KMS-11 (cell line): Measurements from ENCODE around the gene EEPD1.
A peak's percentile ranks its signal among the peaks of the same experiment; 100 is the strongest.

Experiments
- H2AFZ ChIP-seq: fragments of 200-600 bp; sonication (generic); 2 replicates; pipeline ENCODE4 v1.6.1; 2016; ENCODE audit warnings: antibody characterized with exemption, mixed run types, low read depth
- H3K27ac ChIP-seq: fragments of 200-600 bp; sonication (generic); 2 replicates; pipeline ENCODE4 v1.6.1; 2016; ENCODE audit warnings: mild to moderate bottlenecking, mixed run types
- H3K27me3 ChIP-seq: fragments of 200-600 bp; sonication (generic); 2 replicates; pipeline ENCODE4 v1.6.1; 2017; ENCODE audit warnings: mild to moderate bottlenecking, low read depth, mixed run types, moderate library complexity; ENCODE audit not compliant: insufficient read depth
- H3K36me3 ChIP-seq: fragments of 200-600 bp; sonication (generic); 2 replicates; pipeline ENCODE4 v1.6.1; 2017; ENCODE audit warnings: mild to moderate bottlenecking, mixed run types; ENCODE audit not compliant: insufficient read depth
- H3K4me1 ChIP-seq: fragments of 200-600 bp; sonication (generic); 2 replicates; pipeline ENCODE4 v1.6.1; 2016; ENCODE audit warnings: mild to moderate bottlenecking, low read depth, mixed run types; ENCODE audit not compliant: poor library complexity, severe bottlenecking
- H3K4me2 ChIP-seq: fragments of 200-600 bp; sonication (generic); 2 replicates; pipeline ENCODE4 v1.7.0; 2016; ENCODE audit warnings: mild to moderate bottlenecking, mixed run types
- H3K4me3 ChIP-seq: fragments of 200-600 bp; sonication (generic); IDR thresholded peaks from 2 replicates; pipeline ENCODE4 v1.6.1; 2017; ENCODE audit warnings: low read depth, low read length, mixed read lengths; ENCODE audit not compliant: insufficient read depth
- H3K79me2 ChIP-seq: fragments of 200-600 bp; sonication (generic); 2 replicates; pipeline ENCODE4 v1.6.1; 2016; ENCODE audit warnings: low read depth, mixed run types; ENCODE audit not compliant: insufficient read depth
- H3K9ac ChIP-seq: fragments of 200-600 bp; sonication (generic); 2 replicates; pipeline ENCODE4 v1.6.1; 2016; ENCODE audit warnings: mild to moderate bottlenecking, mixed run types
- H4K20me1 ChIP-seq: fragments of 200-600 bp; sonication (generic); 2 replicates; pipeline ENCODE4 v1.6.1; 2016; ENCODE audit warnings: mild to moderate bottlenecking, mixed run types; ENCODE audit not compliant: insufficient read depth
- TF ChIP-seq, protein P1 (sequence below): fragments of 200-600 bp; sonication (generic); conservative IDR thresholded peaks from 2 replicates; pipeline ENCODE4 v1.6.1; 2017; ENCODE audit warnings: low read depth, mild to moderate bottlenecking, antibody characterized with exemption, low read length, moderate library complexity, mixed read lengths

Gene EEPD1

GRCh38 chr7:36291387-36292316 lies 138.6 kb downstream of the EEPD1 start:
- H3K4me3 ChIP-seq: no peak overlapping the region
- H3K27ac ChIP-seq: no peak overlapping the region
- peak overlapping the region; percentile 14; the same call in 1 of the 2 replicates for H3K9ac ChIP-seq

GRCh38 chr7:36295090-36295489 lies 142.0 kb downstream of the EEPD1 start:
- TF ChIP-seq, protein P1, sequence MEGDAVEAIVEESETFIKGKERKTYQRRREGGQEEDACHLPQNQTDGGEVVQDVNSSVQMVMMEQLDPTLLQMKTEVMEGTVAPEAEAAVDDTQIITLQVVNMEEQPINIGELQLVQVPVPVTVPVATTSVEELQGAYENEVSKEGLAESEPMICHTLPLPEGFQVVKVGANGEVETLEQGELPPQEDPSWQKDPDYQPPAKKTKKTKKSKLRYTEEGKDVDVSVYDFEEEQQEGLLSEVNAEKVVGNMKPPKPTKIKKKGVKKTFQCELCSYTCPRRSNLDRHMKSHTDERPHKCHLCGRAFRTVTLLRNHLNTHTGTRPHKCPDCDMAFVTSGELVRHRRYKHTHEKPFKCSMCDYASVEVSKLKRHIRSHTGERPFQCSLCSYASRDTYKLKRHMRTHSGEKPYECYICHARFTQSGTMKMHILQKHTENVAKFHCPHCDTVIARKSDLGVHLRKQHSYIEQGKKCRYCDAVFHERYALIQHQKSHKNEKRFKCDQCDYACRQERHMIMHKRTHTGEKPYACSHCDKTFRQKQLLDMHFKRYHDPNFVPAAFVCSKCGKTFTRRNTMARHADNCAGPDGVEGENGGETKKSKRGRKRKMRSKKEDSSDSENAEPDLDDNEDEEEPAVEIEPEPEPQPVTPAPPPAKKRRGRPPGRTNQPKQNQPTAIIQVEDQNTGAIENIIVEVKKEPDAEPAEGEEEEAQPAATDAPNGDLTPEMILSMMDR: no peak
- no peak overlapping the region for H2AFZ ChIP-seq
- H3K4me2 ChIP-seq: no peak overlapping the region
- H3K79me2 ChIP-seq: no peaks in the 10 kb centered on the region
- no peaks in the 10 kb centered on the region for H3K27me3 ChIP-seq
- H3K4me3 ChIP-seq: no peak overlapping the region
- no peaks in the 10 kb centered on the region for H3K36me3 ChIP-seq
- H4K20me1 ChIP-seq: no peaks in the 10 kb centered on the region
- H3K9ac ChIP-seq: no peak overlapping the region
- peaks cover 11% of the 10 kb centered on the region for H3K4me1 ChIP-seq
- H3K27ac ChIP-seq: no peak overlapping the region

More at GRCh38 chr7:36291387-36292316, 138.6 kb downstream of the EEPD1 start:
- H3K79me2 ChIP-seq: no peaks in the 10 kb centered on the region
- TF ChIP-seq, protein P1: peak; percentile 99
- H3K27me3 ChIP-seq: no peaks in the 10 kb centered on the region
- H3K4me1 ChIP-seq: peaks cover 11% of the 10 kb centered on the region
- H4K20me1 ChIP-seq: no peaks in the 10 kb centered on the region
- peak overlapping the region; percentile 54 for H3K4me2 ChIP-seq
- H3K36me3 ChIP-seq: no peaks in the 10 kb centered on the region
- H2AFZ ChIP-seq: peak overlapping the region; percentile 83

DNA sequence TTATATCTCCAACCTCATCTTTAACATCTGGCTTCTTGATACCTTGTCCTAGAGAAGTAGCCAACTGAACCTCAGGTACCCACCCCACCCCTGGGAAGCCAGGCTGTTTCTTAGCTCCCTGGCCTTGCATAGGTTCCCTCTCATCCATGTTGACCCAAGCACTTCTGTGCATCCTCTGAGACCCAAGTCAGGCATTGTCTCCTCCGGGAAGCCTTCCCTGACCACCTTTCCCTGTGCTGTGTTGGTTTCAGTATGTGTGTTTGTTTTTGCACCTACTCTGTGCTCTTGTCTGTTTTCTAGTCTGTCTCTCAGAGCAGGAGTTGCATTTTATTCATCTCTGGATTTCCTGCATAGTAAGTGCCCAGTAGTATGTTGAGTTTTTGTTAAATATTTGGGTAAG lies 143.2 kb downstream of the EEPD1 start:
- Histone ChIP-seq H3K79me2 (no peaks in the 10 kb centered on the region), H2AFZ (no peak overlapping the region), H3K9ac (no peak overlapping the region), H4K20me1 (no peaks in the 10 kb centered on the region), H3K4me1 (peaks cover 11% of the 10 kb centered on the region), H3K4me2 (no peak overlapping the region), H3K36me3 (no peaks in the 10 kb centered on the region), H3K27ac (no peak overlapping the region), H3K4me3 (no peak overlapping the region), H3K27me3 (no peaks in the 10 kb centered on the region)
- TF ChIP-seq, protein P1: no peak

GRCh38 chr7:36297364-36298009 lies 144.4 kb downstream of the EEPD1 start:
- H2AFZ ChIP-seq: no peak overlapping the region
- no peak overlapping the region for H3K9ac ChIP-seq
- H3K27ac ChIP-seq: no peak overlapping the region
- no peaks in the 10 kb centered on the region for H3K36me3 ChIP-seq
- no peaks in the 10 kb centered on the region for H3K27me3 ChIP-seq
- no peak overlapping the region for H3K4me2 ChIP-seq
- no peak overlapping the region for H3K4me3 ChIP-seq
- no peaks in the 10 kb centered on the region for H3K79me2 ChIP-seq
- H4K20me1 ChIP-seq: no peaks in the 10 kb centered on the region
- H3K4me1 ChIP-seq: peaks cover 11% of the 10 kb centered on the region
- TF ChIP-seq, protein P1: no peak
